GM23248 (cell line): ENCODE data around the gene KCNK17. TPM values are rescaled to one million over a fixed set of nuclear protein-coding genes. Genes with fewer than 3 reads are reported as not detected.
"Not testable (repeated sequence)": the region's sequence is repeated elsewhere in the genome, so short reads cannot be mapped to it uniquely, and the experiment has no call there.

Experiments
- DNase-seq: peaks from one replicate; pipeline ENCODE4 v3.0.0-alpha.2; 2015
- H2AFZ ChIP-seq: fragments of 200-600 bp; sonication (generic); 2 replicates; pipeline ENCODE4 v1.6.1; 2016; ENCODE audit warnings: antibody characterized with exemption
- H3F3A ChIP-seq: fragments of 200-600 bp; sonication (generic); 2 replicates; pipeline ENCODE4 v1.6.1; 2016; ENCODE audit warnings: mild to moderate bottlenecking, antibody characterized with exemption, mixed run types; ENCODE audit not compliant: insufficient read depth
- H3K27ac ChIP-seq: fragments of 200-600 bp; sonication (generic); 2 replicates; pipeline ENCODE4 v1.5.1; 2016; ENCODE audit warnings: mild to moderate bottlenecking
- H3K27me3 ChIP-seq: fragments of 200-600 bp; sonication (generic); replicated peaks from 2 replicates; pipeline ENCODE4 v1.6.1; 2016; ENCODE audit warnings: mild to moderate bottlenecking; ENCODE audit not compliant: insufficient read depth
- H3K36me3 ChIP-seq: fragments of 200-600 bp; sonication (generic); 2 replicates; pipeline ENCODE4 v1.6.1; 2016; ENCODE audit warnings: low read depth, mild to moderate bottlenecking
- H3K4me1 ChIP-seq: fragments of 200-600 bp; sonication (generic); 2 replicates; pipeline ENCODE4 v1.6.1; 2016; ENCODE audit warnings: mild to moderate bottlenecking; ENCODE audit not compliant: insufficient read depth
- H3K4me2 ChIP-seq: fragments of 200-600 bp; sonication (generic); one replicate; pipeline ENCODE4 v1.6.1; 2016; ENCODE audit warnings: mild to moderate bottlenecking; ENCODE audit not compliant: unreplicated experiment
- H3K4me3 ChIP-seq: fragments of 200-600 bp; sonication (generic); 2 replicates; pipeline ENCODE4 v1.5.1; 2016; ENCODE audit warnings: mild to moderate bottlenecking
- H3K79me2 ChIP-seq: fragments of 200-600 bp; sonication (generic); 2 replicates; pipeline ENCODE4 v1.6.1; 2016; ENCODE audit warnings: mild to moderate bottlenecking; ENCODE audit not compliant: insufficient read depth
- H3K9ac ChIP-seq: fragments of 200-600 bp; sonication (generic); 2 replicates; pipeline ENCODE4 v1.6.1; 2016; ENCODE audit warnings: mild to moderate bottlenecking
- H3K9me2 ChIP-seq: fragments of 200-600 bp; sonication (generic); 2 replicates; pipeline ENCODE4 v1.6.1; 2016; ENCODE audit warnings: mixed run types, mild to moderate bottlenecking, moderate library complexity; ENCODE audit not compliant: insufficient read depth
- H3K9me3 ChIP-seq: fragments of 200-600 bp; sonication (generic); one replicate; pipeline ENCODE4 v1.6.1; 2017; ENCODE audit warnings: low read depth
- H4K20me1 ChIP-seq: fragments of 200-600 bp; sonication (generic); 2 replicates; pipeline ENCODE4 v1.6.0; 2016; ENCODE audit not compliant: insufficient read depth
- EZH2 ChIP-seq: fragments of 200-600 bp; sonication (generic); IDR thresholded peaks from 2 replicates; pipeline ENCODE4 v1.6.1; 2018; ENCODE audit warnings: antibody characterized with exemption, mild to moderate bottlenecking; ENCODE audit not compliant: insufficient read depth, poor library complexity, severe bottlenecking
- EZH2phosphoT487 ChIP-seq: fragments of 200-600 bp; sonication (generic); IDR thresholded peaks from 2 replicates; pipeline ENCODE4 v1.6.1; 2018; ENCODE audit warnings: antibody characterized with exemption, moderate library complexity, mild to moderate bottlenecking, low read depth; ENCODE audit not compliant: insufficient read depth
- WGBS, 2 experiments: methylation state at CpG; one replicate each; pipeline ENCODE4 v1.1.6; 2015 to 2017; ENCODE audit warnings: low lambda C conversion rate in 2 of 2, low coverage in 1 of 2; ENCODE audit errors: missing lambda C conversion rate in 2 of 2; 5-methylcytosine and 5-hydroxymethylcytosine counted together
- in situ Hi-C: fragments of 300-500 bp; cut with MboI; formaldehyde crosslinking; loops from 2 replicates; pipeline ENCODE4 v1.15.0; 2020
- polyA plus RNA-seq: library from polyadenylated mRNA; unstranded; fragments of >200 nt; fragmentation: Nextera tagmentation; extraction: Ambion mirVana; gene quantifications from 2 replicates; pipeline ENCODE4 v1.2.1, GENCODE V29; 2016
- total RNA-seq: library from RNA; depleted of rRNA; stranded (reverse); fragments of >200 nt; shearing (Covaris generic); gene quantifications from 2 replicates; pipeline ENCODE4 v1.2.3, GENCODE V29; 2014

The KCNK17 gene
- total and polyA plus RNA-seq, 2 experiments from 2014 or later, result not detected

DNA sequence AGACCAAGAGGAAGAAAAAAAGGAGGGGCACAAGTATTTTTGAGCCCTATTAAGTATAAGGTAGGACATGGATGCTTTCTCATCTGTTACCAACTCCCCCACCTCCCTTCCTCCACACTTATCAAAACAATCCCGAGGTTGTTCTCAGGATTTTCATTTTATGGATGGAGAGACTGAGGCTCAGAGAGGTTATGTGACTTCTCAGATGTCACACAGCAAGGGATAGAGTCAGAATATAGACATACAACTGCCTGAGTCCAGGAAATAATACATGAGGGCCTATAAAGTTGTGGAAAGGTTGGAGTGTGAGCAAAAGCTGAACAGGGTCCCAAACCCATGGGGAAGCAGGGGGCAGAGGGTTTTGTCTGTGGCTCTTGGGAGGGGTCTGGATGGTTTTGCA is 19.3 kb downstream of the KCNK17 start:
- H3K4me3 ChIP-seq, result no peak overlapping the region
- H3F3A ChIP-seq, result no peaks in the 10 kb centered on the region
- peaks cover 9% of the 10 kb centered on the region; the same call in 1 of the 2 replicates for H3K4me1 ChIP-seq
- H3K27ac ChIP-seq, result no peak overlapping the region
- in situ Hi-C loops, result no loop called here
- no peak overlapping the region for H2AFZ ChIP-seq
- DNase-seq, result no peak
- H4K20me1 ChIP-seq, result no peaks in the 10 kb centered on the region
- WGBS, 2 experiments, result 74 to 82% methylated on average over 1 of the region's 1 CpG
- no peaks in the 10 kb centered on the region for H3K79me2 ChIP-seq
- H3K36me3 ChIP-seq, result no peaks in the 10 kb centered on the region
- no peak for TF ChIP-seq EZH2phosphoT487
- TF ChIP-seq EZH2, result no peak
- H3K27me3 ChIP-seq, result no peaks in the 10 kb centered on the region
- H3K9me3 ChIP-seq, result no peaks in the 10 kb centered on the region
- H3K9ac ChIP-seq, result no peak overlapping the region
- no peak overlapping the region for H3K4me2 ChIP-seq
- H3K9me2 ChIP-seq, result no peaks in the 10 kb centered on the region

DNA sequence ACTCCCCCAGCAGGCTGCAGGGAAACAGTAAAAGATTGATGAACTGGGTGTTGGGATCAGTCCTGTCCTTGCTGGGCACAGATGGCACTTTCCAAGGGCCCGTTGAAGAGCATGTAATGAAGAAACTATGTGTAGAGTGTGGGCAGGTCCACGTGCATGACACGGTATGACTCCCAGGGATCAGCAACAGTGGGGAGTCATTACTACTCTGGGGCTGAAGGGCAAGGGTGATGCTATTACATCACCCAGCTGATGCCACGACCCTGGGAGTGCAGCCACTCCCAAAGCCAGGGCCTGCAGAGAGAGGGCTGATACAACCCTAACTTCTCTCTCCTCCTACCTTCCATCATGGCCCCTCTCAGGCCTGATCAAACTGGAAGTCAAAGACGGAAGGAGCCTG is 20.1 kb downstream of the KCNK17 start:
- H3K27ac ChIP-seq, result no peak overlapping the region
- no peaks in the 10 kb centered on the region for H3F3A ChIP-seq
- TF ChIP-seq EZH2, result no peak
- TF ChIP-seq EZH2phosphoT487, result no peak
- in situ Hi-C loops, result no loop called here
- H3K9me3 ChIP-seq, result no peaks in the 10 kb centered on the region
- DNase-seq, result peak; percentile 67
- H2AFZ ChIP-seq, result no peak overlapping the region
- no peak overlapping the region for H3K4me3 ChIP-seq
- WGBS, 2 experiments, result 20 to 30% methylated on average over 5 of the region's 5 CpGs
- H3K9me2 ChIP-seq, result no peaks in the 10 kb centered on the region
- no peaks in the 10 kb centered on the region for H4K20me1 ChIP-seq
- H3K27me3 ChIP-seq, result no peaks in the 10 kb centered on the region
- no peak overlapping the region for H3K4me2 ChIP-seq
- no peak overlapping the region for H3K9ac ChIP-seq
- H3K4me1 ChIP-seq, result peaks cover 9% of the 10 kb centered on the region; the same call in 1 of the 2 replicates
- no peaks in the 10 kb centered on the region for H3K79me2 ChIP-seq
- H3K36me3 ChIP-seq, result no peaks in the 10 kb centered on the region

- 87 to 91% methylated on average over 6 of the region's 6 CpGs for WGBS, 2 experiments
- Histone ChIP-seq H2AFZ (no peak overlapping the region), H3F3A (no peaks in the 10 kb centered on the region), H3K9me3 (no peaks in the 10 kb centered on the region), H3K4me3 (no peak overlapping the region), H3K4me1 (peaks cover 9% of the 10 kb centered on the region; the same call in 1 of the 2 replicates), H3K27ac (no peak overlapping the region), H3K4me2 (no peak overlapping the region), H4K20me1 (no peaks in the 10 kb centered on the region), H3K79me2 (no peaks in the 10 kb centered on the region), H3K9ac (no peak overlapping the region), H3K36me3 (no peaks in the 10 kb centered on the region), H3K9me2 (no peaks in the 10 kb centered on the region), H3K27me3 (no peaks in the 10 kb centered on the region)
- DNase-seq, result no peak
- no peak for TF ChIP-seq EZH2phosphoT487
- TF ChIP-seq EZH2, result no peak
- in situ Hi-C loops, result no loop called here
These were observed 21.6 kb downstream of the KCNK17 start for GRCh38 chr6:39292637-39293036.

DNA sequence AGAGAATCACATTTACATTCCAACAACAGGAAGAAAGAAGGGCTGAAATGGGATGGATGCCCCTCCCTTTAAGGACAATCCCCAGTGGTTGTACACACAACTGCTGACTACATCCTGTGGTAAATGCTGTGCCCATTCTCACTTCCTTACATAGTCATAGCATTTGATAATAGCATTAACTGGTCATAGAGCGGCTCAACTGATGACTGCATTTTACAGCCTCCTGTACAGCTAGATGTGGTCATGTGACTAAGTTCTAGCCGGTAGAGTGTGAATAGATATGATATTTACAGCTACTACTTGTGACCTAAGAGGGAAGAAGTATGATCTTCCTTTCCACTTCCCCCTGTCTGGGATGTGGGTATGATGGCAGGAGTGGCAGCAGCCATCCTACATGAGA is 24.7 kb downstream of the KCNK17 start:
- H3K4me2 ChIP-seq, result no peak overlapping the region
- H3K27me3 ChIP-seq, result no peaks in the 10 kb centered on the region
- no peak overlapping the region for H2AFZ ChIP-seq
- H3K9ac ChIP-seq, result no peak overlapping the region
- H3F3A ChIP-seq, result no peaks in the 10 kb centered on the region
- no peak overlapping the region for H3K4me3 ChIP-seq
- 70 to 79% methylated on average over 2 of the region's 2 CpGs for WGBS, 2 experiments
- H3K9me2 ChIP-seq, result no peaks in the 10 kb centered on the region
- no peaks in the 10 kb centered on the region for H3K4me1 ChIP-seq
- no peak overlapping the region for H3K27ac ChIP-seq
- no peaks in the 10 kb centered on the region for H3K79me2 ChIP-seq
- H4K20me1 ChIP-seq, result no peaks in the 10 kb centered on the region
- in situ Hi-C loops, result no loop called here
- no peak for DNase-seq
- H3K9me3 ChIP-seq, result no peaks in the 10 kb centered on the region
- TF ChIP-seq EZH2, result no peak
- TF ChIP-seq EZH2phosphoT487, result no peak
- H3K36me3 ChIP-seq, result no peaks in the 10 kb centered on the region

DNA sequence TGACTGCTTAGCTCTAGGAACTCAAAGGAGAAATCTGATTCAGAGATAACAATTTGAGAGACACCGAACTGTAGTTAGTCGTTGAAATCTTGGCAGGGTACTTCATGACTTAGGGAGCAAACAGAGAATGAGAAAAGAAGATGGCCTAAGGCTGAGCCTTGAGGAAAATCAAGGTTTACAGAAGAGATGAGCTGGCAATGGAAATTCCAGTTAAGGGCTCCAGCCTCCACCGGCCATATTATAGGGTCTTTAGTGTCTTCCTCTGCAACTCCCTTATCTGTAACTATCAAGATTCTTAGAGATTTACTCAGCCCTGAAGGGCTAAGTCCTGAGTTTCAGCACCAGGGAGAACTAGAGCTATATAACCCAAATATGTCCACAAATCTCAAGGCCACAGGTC is 26.6 kb downstream of the KCNK17 start:
- peaks cover 4% of the 10 kb centered on the region; the same call in 1 of the 2 replicates for H3K27me3 ChIP-seq
- TF ChIP-seq EZH2 (no peak), EZH2phosphoT487 (no peak)
- no peaks in the 10 kb centered on the region for H3K79me2 ChIP-seq
- H3K9ac ChIP-seq, result no peak overlapping the region
- H3K4me1 ChIP-seq, result no peaks in the 10 kb centered on the region
- no peaks in the 10 kb centered on the region for H3K9me3 ChIP-seq
- in situ Hi-C loops, result no loop called here
- no peaks in the 10 kb centered on the region for H3K36me3 ChIP-seq
- no peak overlapping the region for H3K4me3 ChIP-seq
- no peaks in the 10 kb centered on the region for H3F3A ChIP-seq
- no peaks in the 10 kb centered on the region for H4K20me1 ChIP-seq
- no peak overlapping the region for H2AFZ ChIP-seq
- WGBS, 2 experiments, result 50 to 56% methylated on average over 3 of the region's 3 CpGs
- no peak for DNase-seq
- H3K27ac ChIP-seq, result no peak overlapping the region
- no peak overlapping the region for H3K4me2 ChIP-seq
- no peaks in the 10 kb centered on the region for H3K9me2 ChIP-seq

GRCh38 chr6:39286596-39286995 is 27.6 kb downstream of the KCNK17 start:
- H3K27me3 ChIP-seq, H4K20me1 ChIP-seq, H3K4me3 ChIP-seq, H3K4me2 ChIP-seq, H3K9me2 ChIP-seq, H2AFZ ChIP-seq, H3K9me3 ChIP-seq, H3K79me2 ChIP-seq, H3K9ac ChIP-seq, in situ Hi-C loops, DNase-seq, H3K4me1 ChIP-seq, H3F3A ChIP-seq, H3K36me3 ChIP-seq, H3K27ac ChIP-seq: not testable (repeated sequence)
- WGBS, 2 experiments, result 62 to 63% methylated on average over 10 of the region's 10 CpGs
